Spleen (tissue), 11 donors: ENCODE measurements around the gene RNF150. TPM values are rescaled to one million over a fixed set of nuclear protein-coding genes. Genes with fewer than 3 reads are reported as not detected.

Experiments used
- DNase-seq: peaks from one replicate; pipeline ENCODE4 v3.0.0-alpha.2; 2020
- H3K27ac ChIP-seq, 8 donors: fragments of 200-600 bp; sonication (generic) in 7 of 8; 1 replicate in 4 of 8; 2 replicates in 4 of 8; pipeline versions ENCODE4 v1.5.0 to v1.8.0; 2016 to 2021; ENCODE audit warnings: inconsistent platforms in 4 of 8, mild to moderate bottlenecking in 4 of 8, moderate library complexity in 1 of 8
- H3K27me3 ChIP-seq, 7 donors: fragments of 200-600 bp; sonication (generic) in 6 of 7; replicated peaks in 1 of 7; 1 replicate in 4 of 7; 2 replicates in 3 of 7; pipeline versions ENCODE4 v1.5.0 to v1.8.0; 2016 to 2021; ENCODE audit warnings: inconsistent platforms in 3 of 7, mild to moderate bottlenecking in 1 of 7
- H3K36me3 ChIP-seq, 6 donors: fragments of 200-600 bp; sonication (generic) in 5 of 6; 1 replicate in 4 of 6; 2 replicates in 2 of 6; pipeline versions ENCODE4 v1.5.0 to v1.8.0; 2016 to 2021; ENCODE audit warnings: inconsistent platforms in 2 of 6
- H3K4me1 ChIP-seq, 6 donors: fragments of 200-600 bp; sonication (generic) in 5 of 6; 1 replicate in 3 of 6; 2 replicates in 3 of 6; pipeline versions ENCODE4 v1.5.0 to v1.8.0; 2016 to 2021; ENCODE audit warnings: inconsistent platforms in 3 of 6
- H3K4me3 ChIP-seq, 8 donors: fragments of 200-600 bp; sonication (generic) in 7 of 8; 1 replicate in 4 of 8; 2 replicates in 4 of 8; pipeline versions ENCODE4 v1.5.0 to v1.8.0; 2016 to 2021; ENCODE audit warnings: inconsistent platforms in 4 of 8, mild to moderate bottlenecking in 4 of 8, moderate library complexity in 2 of 8
- H3K9me3 ChIP-seq, 8 donors: fragments of 200-600 bp; sonication (generic) in 7 of 8; 1 replicate in 4 of 8; 2 replicates in 4 of 8; pipeline versions ENCODE4 v1.5.0 to v1.8.0; 2016 to 2021; ENCODE audit warnings: inconsistent platforms in 4 of 8
- POLR2A ChIP-seq, 3 donors: fragments of 450-650 bp; IDR thresholded peaks; one replicate each; pipeline ENCODE4 v1.5.1; 2017; ENCODE audit warnings: antibody characterized with exemption in 3 of 3, mild to moderate bottlenecking in 1 of 3
- POLR2AphosphoS5 ChIP-seq, 3 donors: sonication (generic); formaldehyde crosslinking; IDR thresholded peaks; one replicate each; pipeline ENCODE4 v1.5.1; 2017; ENCODE audit warnings: antibody characterized with exemption in 3 of 3
- WGBS, 5 donors: extraction: QIAGEN DNeasy Blood & Tissue Kit in 3 of 5; methylation state at CpG; one replicate each; pipeline versions ENCODE4 v1.1.5 to v1.1.7; 2013 to 2018; 5-methylcytosine and 5-hydroxymethylcytosine counted together
- intact Hi-C: fragments of 100-400 bp; cut with DNase I; formaldehyde crosslinking; loops from one replicate; pipeline ENCODE4 v1.15.0; 2023; ENCODE audit warnings: low total_unique reads
- polyA plus RNA-seq, 3 donors: library from polyadenylated mRNA; stranded (reverse); fragments of 200-250 nt; gene quantifications; one replicate each; pipeline ENCODE4 v1.2.1, GENCODE V29; 2013
- total RNA-seq, 7 donors: library from RNA; depleted of rRNA in 3 of 7; stranded (reverse); fragments of >200 nt in 3 of 7; fragmentation: NEBNext Ultra II Directional in 4 of 7; extraction: Animal tissue kit (Norgen Biotek cat#: 25700) in 4 of 7; gene quantifications; one replicate each; pipeline versions ENCODE4 v1.1.0 to v1.2.1, GENCODE V29; 2016 to 2021
- TF ChIP-seq, protein P1 (sequence below), 11 experiments: fragments of 200-600 bp in 7 of 11; fragments of 450-650 bp in 4 of 11; sonication (generic) in 4 of 11; IDR thresholded peaks in 8 of 11; conservative IDR thresholded peaks in 3 of 11; 1 replicate in 7 of 11; 2 replicates in 4 of 11; pipeline versions ENCODE4 v1.4.0 to v1.8.0; 2016 to 2021; ENCODE audit warnings: antibody characterized with exemption in 11 of 11, inconsistent platforms in 4 of 11, mild to moderate bottlenecking in 1 of 11
- donor health status: healthy with polysubstance abuse.
- donor health status: DM: no; HTN: no; CAD: no; lungs with moderate emphysema.
- donor health status: DM: no; HTN: no; CAD: no.
- donor health status: Bipolar disorder and iron deficiency.
- donor health status: healthy.
- donor health status: DM: no; HTN: no; CAD: no.
- donor health status: DM: yes; HTN: yes; CAD: no.

RNF150 gene
- total and polyA plus RNA-seq, 10 donors, result 1.2 to 42.1 (median 19.2) TPM

DNA sequence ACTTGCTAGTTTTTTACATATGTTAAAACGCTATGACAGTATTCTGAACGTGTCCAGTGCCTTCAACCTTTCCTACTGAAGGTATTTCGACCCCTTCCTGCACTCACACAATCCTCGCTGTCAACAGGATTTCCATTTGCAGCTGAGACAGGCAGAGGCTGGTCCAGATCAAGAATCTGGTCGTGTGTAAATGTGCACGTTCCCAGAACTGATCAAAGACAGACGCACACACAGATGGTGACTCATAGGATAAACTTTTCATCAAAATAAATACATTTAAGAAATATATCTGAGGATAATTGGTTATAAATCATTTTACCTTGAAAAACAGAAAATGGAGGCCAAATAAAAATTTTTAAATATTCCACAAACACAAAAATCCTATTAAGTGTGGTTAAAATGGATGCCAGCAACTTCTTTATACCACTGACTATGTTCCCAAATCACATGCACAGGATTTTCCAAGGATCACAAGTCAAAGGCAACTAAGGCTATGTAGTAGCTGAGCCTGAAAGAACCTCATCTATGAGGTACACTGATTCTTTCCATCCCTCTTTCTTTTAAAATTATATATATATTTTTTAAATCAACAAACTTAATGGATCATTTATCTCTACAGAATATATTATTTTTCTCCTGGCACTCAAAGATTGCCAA lies 85.9 kb downstream of the RNF150 start:
- intact Hi-C loops, result no loop called here
- 71 to 81% (median 80%) methylated on average over 7 of the region's 7 CpGs for WGBS, 5 donors
- no peak overlapping the region for H3K27ac ChIP-seq

DNA sequence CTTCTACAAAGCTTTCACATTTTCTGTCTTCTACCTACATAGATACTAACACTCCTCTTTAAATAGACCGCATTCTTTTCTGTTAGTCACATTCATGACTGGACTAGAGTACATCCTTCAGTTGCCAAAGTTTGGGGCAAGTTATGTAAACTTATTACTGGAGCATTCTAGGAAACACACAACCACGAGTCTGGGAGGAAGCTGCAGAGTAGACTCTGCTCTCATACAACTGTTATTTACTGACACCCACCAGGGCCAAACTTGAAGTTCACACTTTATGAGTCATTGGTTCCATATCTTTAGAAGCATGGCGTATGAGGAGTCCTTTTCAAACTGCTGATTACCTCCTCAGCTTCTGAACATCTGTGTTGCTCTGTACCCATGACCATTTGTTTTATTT lies 87.0 kb downstream of the RNF150 start:
- Histone ChIP-seq H3K27me3 (no peaks in the 10 kb centered on the region), H3K27ac (no peak overlapping the region), H3K9me3 (peaks cover 0 to 14% (median 11%) of the 10 kb centered on the region in 8 donors), H3K36me3 (no peaks in the 10 kb centered on the region), H3K4me3 (no peak overlapping the region), H3K4me1 (peaks cover 0 to 1% (median 0%) of the 10 kb centered on the region in 6 donors)
- DNase-seq, result no peak
- 50 to 64% (median 59%) methylated on average over 3 of the region's 3 CpGs for WGBS, 5 donors
- TF ChIP-seq, protein P1, sequence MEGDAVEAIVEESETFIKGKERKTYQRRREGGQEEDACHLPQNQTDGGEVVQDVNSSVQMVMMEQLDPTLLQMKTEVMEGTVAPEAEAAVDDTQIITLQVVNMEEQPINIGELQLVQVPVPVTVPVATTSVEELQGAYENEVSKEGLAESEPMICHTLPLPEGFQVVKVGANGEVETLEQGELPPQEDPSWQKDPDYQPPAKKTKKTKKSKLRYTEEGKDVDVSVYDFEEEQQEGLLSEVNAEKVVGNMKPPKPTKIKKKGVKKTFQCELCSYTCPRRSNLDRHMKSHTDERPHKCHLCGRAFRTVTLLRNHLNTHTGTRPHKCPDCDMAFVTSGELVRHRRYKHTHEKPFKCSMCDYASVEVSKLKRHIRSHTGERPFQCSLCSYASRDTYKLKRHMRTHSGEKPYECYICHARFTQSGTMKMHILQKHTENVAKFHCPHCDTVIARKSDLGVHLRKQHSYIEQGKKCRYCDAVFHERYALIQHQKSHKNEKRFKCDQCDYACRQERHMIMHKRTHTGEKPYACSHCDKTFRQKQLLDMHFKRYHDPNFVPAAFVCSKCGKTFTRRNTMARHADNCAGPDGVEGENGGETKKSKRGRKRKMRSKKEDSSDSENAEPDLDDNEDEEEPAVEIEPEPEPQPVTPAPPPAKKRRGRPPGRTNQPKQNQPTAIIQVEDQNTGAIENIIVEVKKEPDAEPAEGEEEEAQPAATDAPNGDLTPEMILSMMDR (IDR thresholded peaks at IDR 0.05 in 8 of 11, conservative IDR thresholded peaks at IDR 0.05 in 3 of 11), result no peak
- TF ChIP-seq POLR2AphosphoS5 (IDR thresholded peaks at IDR 0.05) (no peak), POLR2A (IDR thresholded peaks at IDR 0.05) (no peak)
- intact Hi-C loops, result no loop called here

More for the DNA sequence above, 85.9 kb downstream of the RNF150 start:
- no peak for DNase-seq
- H3K4me3 ChIP-seq, result no peak overlapping the region
- H3K27me3 ChIP-seq, result no peaks in the 10 kb centered on the region
- TF ChIP-seq, protein P1 (IDR thresholded peaks at IDR 0.05 in 8 of 11, conservative IDR thresholded peaks at IDR 0.05 in 3 of 11), result no peak
- TF ChIP-seq POLR2A (IDR thresholded peaks at IDR 0.05) (no peak), POLR2AphosphoS5 (IDR thresholded peaks at IDR 0.05) (no peak)
- H3K36me3 ChIP-seq, result no peaks in the 10 kb centered on the region
- H3K9me3 ChIP-seq, result peaks cover 0 to 25% (median 20%) of the 10 kb centered on the region in 8 donors
- H3K4me1 ChIP-seq, result no peaks in the 10 kb centered on the region

DNA sequence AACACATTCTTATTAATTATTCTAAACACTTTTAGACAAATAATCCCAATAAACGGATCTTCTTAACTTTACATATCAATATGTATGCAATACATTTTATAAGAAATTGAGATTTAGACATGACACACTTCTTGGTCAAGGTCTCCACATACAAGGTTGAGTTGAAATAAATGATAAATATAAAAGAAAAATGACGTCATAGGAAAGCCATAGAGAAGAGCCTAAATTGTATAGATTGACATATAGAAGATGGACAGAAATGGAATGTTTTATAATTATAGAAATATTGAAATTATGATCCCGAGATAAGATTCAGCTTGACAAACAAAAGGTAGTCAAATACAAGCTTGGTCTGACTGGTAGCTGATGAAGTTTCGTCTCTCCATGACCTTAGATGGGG lies 87.4 kb downstream of the RNF150 start:
- H3K4me1 ChIP-seq, result peaks cover 0 to 4% (median 0%) of the 10 kb centered on the region in 6 donors
- 85 to 95% (median 91%) methylated on average over 4 of the region's 4 CpGs for WGBS, 5 donors

DNA sequence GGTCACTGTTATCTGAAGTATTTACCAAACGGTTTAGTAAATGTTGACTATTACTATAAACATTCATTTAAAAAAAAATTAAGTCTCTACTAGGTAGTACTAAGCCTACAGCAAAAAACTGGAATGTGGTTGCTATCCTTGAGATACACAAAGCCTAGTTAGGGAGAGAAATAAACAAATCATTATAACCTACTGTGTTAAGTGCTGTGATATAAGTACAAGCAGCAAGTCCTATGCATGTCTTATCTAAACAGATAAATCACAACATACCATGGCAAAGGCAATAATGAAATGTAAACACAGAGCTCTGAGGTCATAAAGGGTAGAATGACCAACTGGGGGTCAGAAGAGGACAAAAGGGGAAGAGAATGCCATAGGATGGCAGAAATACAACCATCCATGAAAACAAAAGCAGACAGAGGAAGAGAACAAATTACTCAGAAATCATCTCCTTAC lies 92.2 kb downstream of the RNF150 start:
- TF ChIP-seq, protein P1 (IDR thresholded peaks at IDR 0.05 in 8 of 11, conservative IDR thresholded peaks at IDR 0.05 in 3 of 11), result no peak
- TF ChIP-seq POLR2AphosphoS5 (IDR thresholded peaks at IDR 0.05), result no peak
- no peak for DNase-seq
- Histone ChIP-seq H3K27ac (no peak overlapping the region), H3K9me3 (no peaks in the 10 kb centered on the region), H3K27me3 (no peaks in the 10 kb centered on the region), H3K4me3 (no peak overlapping the region), H3K4me1 (peaks cover 0 to 20% (median 10%) of the 10 kb centered on the region in 6 donors), H3K36me3 (no peaks in the 10 kb centered on the region)
- intact Hi-C loops, result no loop called here
- 39 to 75% (median 59%) methylated on average over 1 of the region's 1 CpG for WGBS, 5 donors

More for the DNA sequence above, 87.4 kb downstream of the RNF150 start:
- no peak overlapping the region for H3K27ac ChIP-seq
- no peak for DNase-seq
- intact Hi-C loops, result no loop called here
- H3K4me3 ChIP-seq, result no peak overlapping the region
- no peaks in the 10 kb centered on the region for H3K36me3 ChIP-seq
- peaks cover 0 to 10% (median 7%) of the 10 kb centered on the region in 8 donors for H3K9me3 ChIP-seq
- H3K27me3 ChIP-seq, result no peaks in the 10 kb centered on the region
- TF ChIP-seq POLR2A (IDR thresholded peaks at IDR 0.05) (no peak), POLR2AphosphoS5 (IDR thresholded peaks at IDR 0.05) (no peak)
- TF ChIP-seq, protein P1 (IDR thresholded peaks at IDR 0.05 in 8 of 11, conservative IDR thresholded peaks at IDR 0.05 in 3 of 11), result no peak
